Epithelial cell of prostate (primary cell): ENCODE data around the gene TM7SF2.

Source experiments
- DNase-seq: peaks from one replicate; pipeline ENCODE4 v3.0.0-alpha.2; 2011; ENCODE audit warnings: low read depth, low spot score
- H3K27ac ChIP-seq: fragments of 450-650 bp; 2 replicates; pipeline ENCODE4 v1.5.1; 2017; ENCODE audit warnings: mild to moderate bottlenecking

TM7SF2 gene

DNA sequence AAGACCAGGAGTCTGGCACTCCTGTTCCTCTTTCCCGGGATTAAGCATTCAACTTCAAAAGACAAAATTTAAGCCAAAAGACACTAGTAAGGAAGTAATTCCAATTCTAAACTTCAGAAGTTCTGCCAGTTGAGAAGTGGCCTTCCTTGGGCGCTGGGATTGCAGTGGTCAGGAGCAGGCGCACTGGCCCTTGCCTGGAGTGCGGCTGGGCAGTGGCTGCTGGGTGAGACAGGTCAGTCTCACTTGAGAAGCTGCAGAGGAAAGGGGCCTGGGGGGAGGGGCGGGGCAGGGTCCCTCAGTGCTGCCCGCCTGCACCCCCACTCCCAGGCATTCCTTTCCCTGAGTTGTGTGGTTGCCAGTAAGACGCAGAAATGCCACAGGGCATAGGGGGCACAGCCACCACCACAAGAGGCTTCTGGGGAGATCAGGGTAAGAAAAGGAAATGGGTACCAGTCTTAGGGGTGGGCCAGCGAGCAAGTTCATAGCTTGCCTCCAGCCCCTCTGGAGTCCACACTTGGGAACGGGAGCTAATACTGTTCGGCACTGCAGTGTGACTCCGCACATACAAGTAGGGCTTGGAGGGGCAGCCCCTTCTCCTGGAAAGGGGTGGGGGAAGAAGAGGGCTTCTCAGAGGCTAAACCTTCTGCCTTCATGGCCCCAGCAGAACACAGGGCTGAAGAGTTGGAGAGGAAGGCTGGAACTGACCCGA is 16.0 kb downstream of the TM7SF2 start:
- no peak overlapping the region for H3K27ac ChIP-seq
- DNase-seq, result no peak

DNA sequence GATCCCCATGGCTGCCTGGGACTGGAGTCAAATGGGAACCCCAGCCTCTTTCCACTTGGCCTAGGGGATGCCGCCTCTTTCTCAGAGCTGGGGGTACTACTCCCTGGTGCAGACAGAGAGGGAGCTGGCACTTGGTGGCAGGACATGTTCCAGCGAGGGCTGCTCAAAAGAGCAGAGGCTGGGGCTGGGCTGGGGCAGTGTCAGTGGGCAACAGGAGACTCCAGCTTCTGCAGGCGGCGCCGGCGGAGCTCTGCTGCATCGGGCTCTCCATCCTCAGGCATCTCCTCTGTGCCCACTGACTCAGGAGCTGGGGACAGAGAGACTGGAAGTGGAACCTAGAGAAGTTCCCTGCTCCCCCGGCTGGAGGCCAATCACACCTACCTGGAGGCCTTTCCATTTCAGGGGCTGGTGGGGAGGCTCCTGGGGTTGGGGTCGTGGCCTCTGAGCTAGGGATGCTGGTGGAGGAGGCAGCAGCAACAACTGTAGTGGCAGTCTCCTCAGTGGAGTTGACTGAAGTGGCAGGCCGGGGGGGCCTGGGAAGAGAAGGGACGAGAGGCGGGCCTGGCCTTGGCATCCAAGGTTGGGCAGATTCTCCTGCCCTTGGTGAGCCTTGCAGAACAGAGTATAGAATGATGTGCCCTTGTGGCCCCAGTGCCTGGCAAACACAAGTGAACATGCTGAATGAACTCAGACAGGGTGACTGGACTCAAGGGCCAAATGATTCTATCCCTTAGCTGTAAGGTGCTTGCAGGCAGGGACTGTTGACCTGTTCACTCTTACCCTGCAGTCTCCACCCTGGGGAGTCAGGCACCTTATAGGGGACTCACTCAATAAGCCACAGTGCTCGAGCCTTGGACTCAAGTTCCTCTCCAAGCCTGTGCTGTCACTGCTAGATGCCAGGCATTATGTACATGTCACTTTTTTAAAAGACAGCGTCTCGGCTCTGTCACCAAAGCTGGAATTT is 16.8 kb downstream of the TM7SF2 start:
- no peak overlapping the region for H3K27ac ChIP-seq

DNA sequence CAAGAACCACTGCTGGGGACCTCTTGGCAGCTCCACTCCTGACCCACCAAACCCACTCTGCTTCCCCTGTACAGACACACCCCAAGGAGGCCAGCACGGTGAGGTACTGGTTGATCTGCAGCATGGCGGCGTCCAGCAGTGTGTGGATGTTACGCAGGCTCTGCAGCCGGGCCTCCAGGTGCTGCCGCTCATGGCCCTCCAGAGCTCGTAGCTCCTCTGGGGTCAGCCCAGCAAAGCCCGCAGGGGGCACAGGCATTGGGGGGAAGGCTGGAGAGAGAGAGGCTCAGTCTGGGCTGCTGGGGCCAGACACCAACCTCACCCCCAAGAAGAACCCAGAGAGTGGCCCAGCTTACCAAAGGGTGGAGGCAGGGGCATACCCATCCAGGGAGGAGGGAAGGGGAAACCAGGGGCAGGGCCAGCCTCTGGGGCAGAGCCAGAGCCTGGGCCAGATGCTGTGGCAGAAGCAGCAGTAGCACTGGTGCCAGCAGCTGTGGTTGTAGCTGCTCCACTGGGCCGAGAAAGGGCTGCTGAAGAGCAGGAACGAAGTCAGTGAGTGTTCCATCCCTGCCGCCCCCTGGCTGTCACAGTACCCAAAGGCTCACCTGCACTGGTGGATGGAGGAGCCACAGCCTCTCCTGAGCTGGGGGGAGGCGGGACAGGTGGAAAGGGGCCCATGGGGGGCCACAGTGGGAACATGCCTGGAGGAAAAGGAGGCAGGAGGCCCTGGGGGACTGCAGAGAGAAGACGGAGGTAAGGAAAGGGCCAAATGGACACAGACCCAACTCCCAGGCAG is 18.2 kb downstream of the TM7SF2 start:
- DNase-seq, result no peak
- H3K27ac ChIP-seq, result no peak overlapping the region

More for the DNA sequence above, 16.8 kb downstream of the TM7SF2 start:
- DNase-seq, result no peak

DNA sequence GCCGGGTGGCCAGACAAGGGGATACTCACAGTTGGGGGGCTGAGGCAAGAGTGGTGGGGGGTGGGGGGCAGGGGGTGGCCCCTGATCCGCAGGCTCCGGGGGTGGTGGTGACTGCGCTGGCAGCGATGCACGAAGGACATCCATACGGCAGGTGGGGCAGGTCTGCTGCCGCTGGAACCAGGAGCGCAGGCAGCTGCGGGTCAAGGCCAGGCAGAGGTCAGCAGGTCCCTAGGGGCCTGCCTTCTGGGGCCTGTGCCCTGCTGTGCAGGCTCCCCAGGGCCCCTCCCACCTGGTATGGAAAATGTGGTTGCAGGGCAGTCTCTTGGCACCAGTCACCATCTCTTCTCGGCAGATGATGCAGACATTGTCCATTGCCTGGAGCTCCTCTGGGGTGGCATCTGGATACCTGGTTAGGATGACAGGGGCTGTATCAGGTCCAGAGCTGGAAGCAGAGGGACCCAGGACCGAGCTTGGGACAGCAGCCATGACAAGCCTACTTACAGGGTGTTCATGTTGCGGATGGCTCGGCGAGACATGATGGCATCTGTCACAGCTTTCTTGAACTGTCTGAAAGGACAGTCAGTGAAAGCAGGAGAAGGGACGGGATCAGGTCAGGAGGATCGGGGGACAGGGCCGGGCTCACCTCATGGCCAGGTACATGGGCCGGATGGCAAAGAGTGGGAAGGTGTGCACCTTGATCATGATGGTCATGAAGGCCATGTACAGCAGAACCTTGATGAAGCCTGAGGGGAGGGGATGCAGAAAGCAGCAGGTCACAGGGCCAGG is 19.2 kb downstream of the TM7SF2 start:
- no peak overlapping the region for H3K27ac ChIP-seq
- no peak for DNase-seq

DNA sequence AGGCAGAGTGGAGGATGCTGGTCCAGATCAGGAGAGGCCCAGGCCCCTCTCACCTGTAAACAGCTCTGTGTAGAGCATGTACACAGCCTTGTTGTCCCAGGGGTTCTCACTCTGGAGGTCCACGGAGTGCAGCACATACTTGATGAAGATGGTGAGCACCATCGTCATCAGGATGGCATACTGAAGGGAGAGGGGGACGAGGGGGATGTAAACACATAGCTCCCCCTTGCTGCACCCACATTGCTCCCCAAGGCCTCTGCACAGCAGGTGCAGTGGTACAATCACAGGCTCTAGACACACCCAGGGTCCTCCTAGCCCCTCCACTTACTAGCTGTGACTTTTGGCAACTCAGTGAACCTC is 19.7 kb downstream of the TM7SF2 start:
- DNase-seq, result no peak
- H3K27ac ChIP-seq, result no peak overlapping the region

DNA sequence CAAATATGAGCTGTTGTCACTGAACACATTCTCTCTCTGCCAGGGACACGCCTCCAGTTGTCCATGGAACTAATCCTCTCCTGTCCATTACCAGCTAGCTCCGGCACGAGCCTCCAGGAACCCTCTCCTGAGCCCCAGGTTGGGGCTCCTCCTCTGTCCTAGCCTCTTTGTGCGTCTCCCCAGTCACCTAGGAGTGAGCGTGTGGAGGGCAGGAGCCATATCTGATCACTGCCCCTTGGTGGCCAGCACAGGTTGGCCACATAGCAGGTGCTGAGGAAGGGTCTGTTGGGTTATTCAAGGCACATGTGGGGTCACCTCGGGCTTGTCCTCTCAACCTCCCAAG is 20.2 kb downstream of the TM7SF2 start:
- no peak overlapping the region for H3K27ac ChIP-seq
- no peak for DNase-seq

DNA sequence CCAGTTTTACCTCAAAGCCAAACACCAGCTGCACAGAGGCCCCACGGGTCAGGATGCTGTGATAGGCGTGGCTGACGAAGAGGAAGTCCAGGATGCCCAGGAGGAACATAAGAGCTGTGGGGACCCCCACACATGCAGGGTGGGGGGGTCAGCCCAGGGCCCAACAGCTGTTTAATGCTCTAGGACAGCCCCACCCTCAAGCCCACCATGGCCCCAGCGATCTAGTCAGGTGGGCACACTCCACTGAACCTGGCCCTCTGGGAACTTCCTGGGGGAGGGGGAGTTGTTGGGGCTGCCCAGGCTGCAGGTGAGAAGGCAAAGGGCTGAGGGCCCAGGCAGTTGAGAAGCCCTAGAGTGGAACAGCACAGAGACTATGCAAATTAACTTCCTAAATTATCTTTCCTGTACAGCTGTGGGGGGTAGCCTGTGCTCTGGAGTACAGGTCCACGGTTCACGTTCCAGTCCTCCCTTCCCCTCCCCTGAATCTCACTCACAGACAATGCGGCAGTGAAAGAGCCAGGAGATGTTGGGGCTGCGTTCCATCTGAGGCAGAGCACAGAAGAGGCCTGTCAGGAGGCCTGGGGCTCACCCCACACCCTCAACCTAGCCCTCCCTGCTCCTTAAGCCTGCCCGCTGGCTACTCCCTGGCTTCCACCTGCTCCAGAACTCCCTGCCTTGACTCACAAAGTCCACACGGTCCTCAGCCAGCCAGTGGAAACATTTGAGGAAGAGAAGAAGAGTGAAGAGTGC is 20.7 kb downstream of the TM7SF2 start:
- H3K27ac ChIP-seq, result peak overlapping the region; percentile 97
- no peak for DNase-seq

DNA sequence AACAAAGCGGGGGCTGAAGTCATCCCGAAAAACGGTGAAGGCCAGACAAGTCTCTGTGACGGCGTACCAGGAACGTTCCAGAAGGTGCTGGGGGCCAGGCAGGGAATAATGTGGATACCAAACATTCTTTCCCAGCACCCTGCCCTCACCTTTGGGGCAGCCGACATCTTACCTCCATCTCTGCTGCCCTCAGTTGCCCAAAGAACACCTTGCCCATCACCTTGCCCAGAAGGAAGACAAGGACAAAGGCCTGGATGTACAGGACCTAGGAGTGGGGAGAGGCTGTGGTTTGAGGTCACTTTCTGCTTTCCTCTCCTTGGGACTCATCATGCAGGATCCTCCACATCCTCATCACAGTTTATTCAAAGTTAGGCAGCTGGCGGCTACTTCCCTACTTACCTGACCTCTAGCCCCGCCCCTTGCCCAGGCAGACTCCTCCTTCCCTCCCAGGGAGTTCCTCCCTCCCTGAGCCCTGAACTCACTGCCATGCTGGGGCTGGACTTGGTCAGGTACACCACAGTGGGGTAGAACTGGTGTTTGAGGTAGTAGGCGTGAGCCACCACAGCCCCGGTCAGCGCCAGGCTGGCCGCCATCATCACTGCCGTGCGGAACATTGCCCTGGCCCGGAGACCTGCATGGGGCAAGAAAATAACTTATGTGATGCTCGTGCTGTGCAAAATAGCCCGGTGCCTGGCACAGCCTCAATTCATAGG is 21.5 kb downstream of the TM7SF2 start:
- peak overlapping the region; percentile 97 for H3K27ac ChIP-seq
- no peak for DNase-seq

DNA sequence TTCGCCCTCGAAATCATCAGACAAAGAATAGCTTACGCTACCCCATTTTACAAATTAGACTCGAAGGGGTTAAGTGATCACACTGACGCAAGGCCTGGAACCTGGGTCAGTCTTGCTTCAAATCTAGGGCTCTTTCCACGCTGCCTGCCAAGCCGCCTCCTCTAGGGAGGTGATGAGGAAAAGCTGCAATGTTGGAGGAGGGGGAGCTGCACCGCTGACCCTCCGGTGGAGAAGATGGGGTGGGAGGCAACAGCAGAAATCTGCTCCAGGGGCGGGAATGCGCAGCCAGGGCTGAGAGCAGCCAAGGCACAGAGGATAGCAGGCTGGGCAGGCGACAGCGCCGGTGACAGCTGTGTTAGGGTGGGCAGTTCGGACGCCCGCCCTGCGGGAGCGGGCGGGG is 22.1 kb downstream of the TM7SF2 start:
- no peak for DNase-seq
- H3K27ac ChIP-seq, result peak overlapping the region; percentile 97

DNA sequence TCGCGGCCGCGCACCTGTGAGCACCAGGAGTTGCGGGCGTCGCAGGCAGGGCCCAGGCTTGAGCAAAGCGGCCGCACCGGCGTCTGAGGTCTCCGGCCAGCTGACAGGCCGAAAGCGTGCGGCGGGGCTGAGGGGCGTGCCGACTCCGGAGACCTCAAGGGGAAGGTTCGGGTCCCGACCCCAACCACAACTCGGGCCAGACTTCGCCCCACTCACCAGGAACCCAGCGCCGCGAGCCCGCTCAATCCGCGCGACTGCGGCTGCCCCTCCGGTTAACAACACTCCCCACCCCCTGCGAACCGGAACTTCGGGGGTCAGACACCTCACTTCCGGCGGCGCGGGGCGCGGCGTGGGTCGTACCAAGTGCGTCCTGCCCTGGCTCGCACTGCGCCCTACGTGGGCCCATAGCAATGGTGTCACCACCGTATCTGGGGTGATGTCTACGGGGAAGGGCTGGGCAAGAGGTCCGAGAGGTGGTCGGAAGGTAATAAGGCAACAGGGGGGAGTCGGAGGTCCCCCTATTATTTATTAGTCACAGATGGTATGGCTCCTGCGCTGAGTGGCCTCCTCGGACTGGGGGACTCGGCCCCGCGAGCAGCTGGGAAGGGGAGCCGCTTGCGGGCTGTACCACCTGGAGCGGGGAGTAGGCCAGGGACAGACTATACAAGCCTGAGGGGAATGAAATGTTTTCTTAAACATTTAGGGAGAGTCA is 22.7 kb downstream of the TM7SF2 start, which contains the start of gene SYVN1:
SYVN1 (minus strand) TSS at position 280 of the 712 bp plus-strand sequence. CDS start 918 bp downstream, outside the sequence.
- peak within 1 kb of the TSS; percentile 97 for H3K27ac ChIP-seq
- DNase-seq, result no peak

DNA sequence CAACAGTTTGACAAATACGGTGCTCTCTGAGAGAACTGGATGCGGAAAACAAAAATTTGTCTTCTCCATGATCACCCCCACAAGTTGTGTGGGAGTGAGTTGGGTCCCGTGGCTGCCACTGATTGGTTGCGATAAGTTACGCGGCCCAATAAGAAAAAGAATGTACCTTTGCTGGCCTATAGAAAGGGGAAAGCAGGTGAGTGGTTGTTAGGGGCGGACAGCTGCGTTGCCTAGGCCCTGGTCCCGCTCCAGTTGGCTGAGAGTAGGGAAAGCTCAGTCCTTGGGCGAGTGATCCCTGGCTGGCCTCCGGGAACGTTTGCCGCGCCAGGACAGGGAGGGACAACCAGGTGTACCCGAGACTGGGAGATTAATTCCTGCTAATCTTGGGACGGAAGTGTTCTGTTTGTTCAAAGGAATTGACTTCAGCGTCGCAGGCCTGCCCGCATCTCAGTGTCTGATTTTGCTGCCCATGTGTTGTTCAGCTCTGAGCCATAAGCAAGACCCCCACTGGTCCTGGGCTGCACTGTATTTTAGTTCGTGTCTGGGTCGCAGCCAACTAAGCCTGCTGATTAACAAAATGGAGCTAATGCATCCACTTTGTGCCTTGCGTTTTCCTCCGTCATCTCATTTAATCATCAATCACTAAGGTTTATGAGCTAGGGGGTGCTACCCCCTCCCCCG is 23.4 kb downstream of the TM7SF2 start:
- peak overlapping the region; percentile 97 for H3K27ac ChIP-seq

DNA sequence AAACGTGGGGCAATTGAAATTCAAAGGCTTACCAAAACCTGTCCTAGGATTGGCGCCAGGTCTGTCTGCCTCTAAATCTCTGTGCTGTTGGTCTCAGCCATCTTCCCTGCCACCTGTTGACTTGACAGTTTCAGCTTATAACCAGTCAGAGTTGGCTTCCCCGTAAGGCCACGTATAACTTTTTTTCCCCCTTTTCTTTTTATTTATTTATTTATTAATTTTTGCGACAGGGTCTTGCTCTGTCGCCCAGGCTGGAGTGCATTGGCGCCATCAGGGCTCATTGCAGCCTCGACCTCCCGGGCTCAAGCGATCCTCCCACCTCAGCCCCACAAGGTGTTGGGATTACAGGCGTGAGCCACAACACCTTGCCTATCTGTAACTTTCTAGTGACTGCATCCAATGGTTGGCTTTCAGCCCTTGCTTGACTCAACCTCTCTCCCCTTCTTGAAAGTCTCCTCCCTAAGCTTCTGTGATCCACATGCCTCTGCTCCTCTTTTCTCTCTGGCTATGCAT is 24.0 kb downstream of the TM7SF2 start:
- no peak for DNase-seq
- H3K27ac ChIP-seq, result peak overlapping the region; percentile 97

More for the DNA sequence above, 23.4 kb downstream of the TM7SF2 start:
- DNase-seq, result peak; percentile 91

DNA sequence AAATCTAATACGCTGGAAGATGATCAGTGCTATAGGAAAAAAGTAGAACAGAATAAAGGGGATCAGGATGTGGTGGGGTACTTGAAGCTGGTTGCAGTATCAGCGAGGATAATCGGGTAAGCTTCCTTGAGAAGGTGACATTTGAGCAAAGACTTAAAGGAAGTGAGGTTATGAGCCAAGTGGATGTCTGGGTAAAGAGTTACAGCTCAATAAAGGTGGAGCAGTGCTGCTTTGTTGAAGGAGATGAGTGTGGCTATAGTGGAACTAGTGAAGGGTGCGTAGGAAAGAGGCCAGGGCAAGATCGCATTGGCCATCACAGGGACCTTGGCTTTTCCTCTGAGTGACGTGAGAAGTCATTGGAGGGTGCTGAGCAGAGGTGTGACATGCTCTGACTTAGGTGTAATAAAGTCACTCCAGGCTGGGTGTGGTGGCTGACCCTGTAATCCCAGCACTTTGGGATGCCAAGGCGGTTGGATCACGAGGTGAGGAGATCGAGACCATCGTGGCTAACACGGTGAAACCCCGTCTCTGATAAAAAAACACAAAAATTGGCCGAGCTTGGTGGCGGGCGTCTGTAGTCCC is 24.9 kb downstream of the TM7SF2 start:
- DNase-seq, result no peak
- H3K27ac ChIP-seq, result no peak overlapping the region

DNA sequence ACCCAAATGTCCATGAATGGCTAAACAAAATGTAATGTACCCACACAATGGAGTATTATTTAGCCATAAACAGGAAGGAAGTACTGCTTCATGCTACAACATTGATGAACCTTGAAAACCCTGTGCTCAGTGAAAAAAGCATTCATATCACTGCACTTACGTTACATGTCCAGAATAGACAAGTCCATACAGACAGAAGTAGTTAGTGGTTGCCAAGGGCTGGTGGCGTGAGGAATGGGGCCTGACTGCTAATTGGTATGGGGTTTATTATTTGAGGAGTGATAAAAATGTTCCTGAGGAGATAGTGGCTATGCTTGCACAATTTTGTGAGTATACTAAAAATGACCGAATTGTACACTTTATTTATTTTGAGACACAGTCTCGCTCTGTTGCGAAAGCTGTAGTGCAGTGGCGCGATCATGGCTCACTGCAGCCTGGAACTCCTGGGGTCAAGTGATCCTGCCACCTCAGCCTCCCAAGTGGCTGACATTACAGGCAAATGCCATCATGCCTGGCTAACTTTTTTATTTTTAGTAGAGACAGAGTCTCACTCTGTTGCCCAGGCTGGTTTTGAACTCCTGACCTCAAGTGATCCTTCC is 30.3 kb downstream of the TM7SF2 start:
- no peak overlapping the region for H3K27ac ChIP-seq
- DNase-seq, result no peak

DNA sequence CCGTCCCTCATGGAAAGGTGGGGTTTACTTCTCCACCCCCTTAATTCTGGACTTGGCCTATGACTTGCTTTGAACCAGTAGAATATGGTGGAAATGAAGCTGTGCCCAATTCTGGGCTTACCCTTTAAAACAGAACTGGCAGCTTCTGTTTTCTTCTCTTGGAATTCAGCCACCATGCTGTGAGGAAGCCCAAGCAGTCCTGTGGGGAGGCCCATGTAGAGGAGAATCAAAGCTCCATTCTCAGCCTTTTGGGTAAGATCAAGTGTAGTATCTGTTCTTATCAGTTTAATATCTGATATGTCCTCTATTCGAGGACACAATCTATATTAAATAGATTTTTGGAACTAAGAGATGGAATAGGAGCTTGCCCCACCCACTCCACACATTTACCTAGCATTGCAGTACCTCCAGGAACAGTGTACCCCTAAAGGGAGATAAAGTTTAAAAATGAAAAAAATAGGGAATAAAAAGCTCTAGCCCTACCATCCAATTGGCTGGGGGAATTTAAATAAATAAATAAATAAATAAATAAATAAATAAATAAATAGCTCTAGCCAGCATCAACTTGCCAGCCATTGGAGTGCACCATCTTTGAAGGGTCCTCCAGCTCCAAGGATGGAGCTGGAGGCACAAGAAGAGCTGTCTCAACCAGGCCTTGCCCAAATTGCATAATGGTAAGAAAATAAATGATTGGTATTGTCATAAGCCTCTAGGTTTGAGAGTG is 35.8 kb downstream of the TM7SF2 start:
- DNase-seq, result no peak
- no peak overlapping the region for H3K27ac ChIP-seq

DNA sequence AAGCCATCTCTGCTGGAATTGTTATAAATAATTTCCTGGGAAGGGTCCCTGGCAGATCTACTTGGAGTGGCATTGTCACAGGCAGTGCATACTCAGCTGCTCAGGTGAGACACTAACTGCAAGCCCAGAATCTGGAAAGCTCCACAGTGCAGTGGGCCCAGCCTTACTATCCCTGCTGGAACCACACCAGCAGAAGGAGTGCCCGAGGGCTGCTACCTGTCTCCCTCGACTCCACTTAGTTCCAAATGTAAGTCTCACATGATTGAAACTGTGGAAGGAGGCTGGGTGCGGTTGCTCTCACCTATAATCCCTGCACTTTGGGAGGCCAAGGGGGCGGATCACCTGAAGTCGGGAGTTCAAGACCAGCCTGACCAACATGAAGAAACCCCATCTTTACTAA is 37.0 kb downstream of the TM7SF2 start:
- no peak overlapping the region for H3K27ac ChIP-seq
- no peak for DNase-seq
